SK-N-SH (cell line): ENCODE data around the gene DUSP16. TPM values are rescaled to one million over a fixed set of nuclear protein-coding genes. Genes with fewer than 3 reads are reported as not detected.

ENCODE experiments used
- CTCF ChIA-PET: fragments of 300-600, 350-600 bp; formaldehyde crosslinking; extraction: SDS; loops from one replicate; lab custom pipeline; 2021; lab: Yijun Ruan, JAX
- POLR2A ChIA-PET: fragments of 350-600 bp; sonication (Branson Sonifier 250); formaldehyde crosslinking; extraction: SDS; loops from one replicate; lab custom pipeline; 2020; ENCODE audit warnings: antibody characterized with exemption, inconsistent platforms; lab: Yijun Ruan, JAX
- DNase-seq: peaks from one replicate; pipeline ENCODE4 v3.0.0; 2012
- H2AFZ ChIP-seq: fragments of 200-600 bp; sonication (generic); 2 replicates; pipeline ENCODE4 v1.8.1; 2016; ENCODE audit warnings: antibody characterized with exemption, mild to moderate bottlenecking, low read depth
- H3F3A ChIP-seq: fragments of 200-600 bp; sonication (generic); replicated peaks from 2 replicates; pipeline ENCODE3; 2016; ENCODE audit warnings: antibody characterized with exemption, mild to moderate bottlenecking; ENCODE audit not compliant: insufficient read depth
- H3K27ac ChIP-seq, 2 experiments: fragments of 200-500 bp in 1 of 2; fragments of 200-600 bp in 1 of 2; sonication (Bioruptor generic) in 1 of 2; sonication (generic), shearing (Covaris generic) in 1 of 2; 2 replicates each; pipeline versions ENCODE4 v1.5.1 to v1.6.1; 2014 to 2016; ENCODE audit warnings: low read depth in 2 of 2, inconsistent platforms in 1 of 2, low read length in 1 of 2, mild to moderate bottlenecking in 1 of 2, mixed read lengths in 1 of 2
- H3K27me3 ChIP-seq: fragments of 200-600 bp; sonication (generic), shearing (Covaris generic); 2 replicates; pipeline ENCODE4 v1.6.1; 2016; ENCODE audit warnings: mixed run types; ENCODE audit not compliant: insufficient read depth
- H3K36me3 ChIP-seq, 2 experiments: fragments of 200-500 bp in 1 of 2; fragments of 200-600 bp in 1 of 2; sonication (Bioruptor generic) in 1 of 2; sonication (generic) in 1 of 2; replicated peaks in 1 of 2; 2 replicates each; pipeline versions ENCODE3 to v1.5.1; 2014 to 2016; ENCODE audit warnings: low read length in 1 of 2, mild to moderate bottlenecking in 1 of 2; ENCODE audit not compliant: insufficient read depth in 2 of 2, control insufficient read depth in 1 of 2
- H3K4me1 ChIP-seq, 2 experiments: fragments of 200-500 bp in 1 of 2; fragments of 200-600 bp in 1 of 2; sonication (Bioruptor generic) in 1 of 2; sonication (generic), shearing (Covaris generic) in 1 of 2; 2 replicates each; pipeline versions ENCODE4 v1.5.1 to v1.6.1; 2014 to 2016; ENCODE audit warnings: low read depth in 1 of 2, low read length in 1 of 2, mixed run types in 1 of 2; ENCODE audit not compliant: insufficient read depth in 2 of 2, control insufficient read depth in 1 of 2
- H3K4me2 ChIP-seq: fragments of 200-600 bp; sonication (generic), shearing (Covaris generic); 2 replicates; pipeline ENCODE4 v1.6.1; 2017; ENCODE audit warnings: mixed run types
- H3K4me3 ChIP-seq, 2 experiments: fragments of 200-500 bp in 1 of 2; fragments of 200-600 bp in 1 of 2; sonication (Bioruptor generic) in 1 of 2; sonication (generic), shearing (Covaris generic) in 1 of 2; 2 replicates each; pipeline versions ENCODE4 v1.5.1 to v1.8.1; 2014 to 2016; ENCODE audit warnings: low read depth in 2 of 2, inconsistent platforms in 1 of 2, low read length in 1 of 2, mild to moderate bottlenecking in 1 of 2, mixed read lengths in 1 of 2, moderate library complexity in 1 of 2
- H3K79me2 ChIP-seq: fragments of 200-600 bp; sonication (generic); 2 replicates; pipeline ENCODE4 v1.8.1; 2017; ENCODE audit warnings: mild to moderate bottlenecking; ENCODE audit not compliant: insufficient read depth
- H3K9ac ChIP-seq: fragments of 200-600 bp; sonication (generic); 2 replicates; pipeline ENCODE4 v1.6.1; 2017; ENCODE audit warnings: mixed run types
- H3K9me2 ChIP-seq: fragments of 200-600 bp; sonication (generic); 2 replicates; pipeline ENCODE4 v1.6.1; 2017; ENCODE audit warnings: mixed run types
- H3K9me3 ChIP-seq: fragments of 200-600 bp; sonication (generic); 2 replicates; pipeline ENCODE4 v1.6.1; 2017; ENCODE audit warnings: mixed run types, mild to moderate bottlenecking, moderate library complexity
- H4K20me1 ChIP-seq: fragments of 200-600 bp; sonication (generic); 2 replicates; pipeline ENCODE4 v1.6.1; 2017; ENCODE audit warnings: mild to moderate bottlenecking, mixed run types; ENCODE audit not compliant: insufficient read depth
- ELF1 ChIP-seq: IDR thresholded peaks from 2 replicates; pipeline ENCODE4 v1.4.0; 2012
- FOSL2 ChIP-seq: IDR thresholded peaks from 2 replicates; pipeline ENCODE4 v1.4.0; 2012; ENCODE audit warnings: low read depth, mild to moderate bottlenecking, moderate library complexity, borderline replicate concordance
- JUND ChIP-seq: IDR thresholded peaks from 2 replicates; pipeline ENCODE4 v1.4.0; 2012
- MEF2A ChIP-seq: IDR thresholded peaks from 2 replicates; pipeline ENCODE4 v1.4.0; 2012; ENCODE audit warnings: low read depth, borderline replicate concordance
- NRF1 ChIP-seq: IDR thresholded peaks from 2 replicates; pipeline ENCODE4 v1.6.1; 2012; ENCODE audit warnings: low read depth, mild to moderate bottlenecking, low read length
- POLR2AphosphoS5 ChIP-seq: IDR thresholded peaks from 2 replicates; pipeline ENCODE4 v1.6.1; 2012; ENCODE audit warnings: low read depth, low read length
- RAD21 ChIP-seq: IDR thresholded peaks from 2 replicates; pipeline ENCODE4 v1.6.1; 2012; ENCODE audit warnings: mild to moderate bottlenecking, low read length
- RCOR1 ChIP-seq: fragments of 150-350 bp; IDR thresholded peaks from 2 replicates; pipeline ENCODE4 v1.6.1; 2017; ENCODE audit warnings: antibody characterized with exemption, low read length
- RXRA ChIP-seq: IDR thresholded peaks from 2 replicates; pipeline ENCODE4 v1.4.0; 2012; ENCODE audit warnings: low read depth, mild to moderate bottlenecking, borderline replicate concordance
- WGBS: methylation state at CpG from one replicate; pipeline ENCODE4 v1.1.6; 2017; ENCODE audit warnings: low lambda C conversion rate; 5-methylcytosine and 5-hydroxymethylcytosine counted together
- polyA plus RNA-seq, 3 experiments: library from polyadenylated mRNA; depleted of rRNA; stranded (reverse); fragments of >200 nt; gene quantifications; 2 replicates each; pipeline ENCODE4 v1.2.3, GENCODE V29; 2012
- TF ChIP-seq, protein P1 (sequence below): IDR thresholded peaks from 2 replicates; pipeline ENCODE4 v1.6.1; 2012; ENCODE audit warnings: mild to moderate bottlenecking, low read depth, low read length, moderate library complexity
- TF ChIP-seq, protein P2 (sequence below): IDR thresholded peaks from 2 replicates; pipeline ENCODE4 v1.4.0; 2012; ENCODE audit warnings: low read depth, borderline replicate concordance
- TF ChIP-seq, protein P3 (sequence below): IDR thresholded peaks from 2 replicates; pipeline ENCODE4 v1.4.0; 2012; ENCODE audit warnings: low read depth

DUSP16 gene
- polyA plus RNA-seq, 1 of the 3 experiments (the other 2 are of a cell fraction) = 7.1 TPM

DNA sequence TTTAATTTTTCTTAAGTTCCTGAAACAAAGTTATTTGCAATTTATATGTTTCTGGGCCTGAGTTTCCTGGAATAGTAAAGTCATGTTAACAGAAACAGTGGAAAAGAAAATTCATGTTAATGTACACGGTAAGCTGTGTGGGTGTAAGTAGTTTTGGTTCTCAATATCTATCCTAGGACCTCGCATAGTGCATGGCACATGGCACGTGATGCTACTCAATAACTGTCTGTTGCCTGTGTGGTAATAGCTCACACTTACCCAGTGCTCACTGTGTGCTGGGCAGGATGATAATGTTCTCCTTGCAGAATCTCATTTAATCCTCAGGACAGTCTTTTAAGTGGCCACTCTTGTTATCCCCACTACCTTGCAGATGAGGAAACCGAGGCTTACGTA, 100.7 kb downstream of the DUSP16 start:
- TF ChIP-seq POLR2AphosphoS5 (no peak), RXRA (no peak), JUND (no peak), MEF2A (no peak), RCOR1 (no peak), RAD21 (no peak), FOSL2 (no peak), NRF1 (no peak), ELF1 (no peak)
- TF ChIP-seq, protein P1, sequence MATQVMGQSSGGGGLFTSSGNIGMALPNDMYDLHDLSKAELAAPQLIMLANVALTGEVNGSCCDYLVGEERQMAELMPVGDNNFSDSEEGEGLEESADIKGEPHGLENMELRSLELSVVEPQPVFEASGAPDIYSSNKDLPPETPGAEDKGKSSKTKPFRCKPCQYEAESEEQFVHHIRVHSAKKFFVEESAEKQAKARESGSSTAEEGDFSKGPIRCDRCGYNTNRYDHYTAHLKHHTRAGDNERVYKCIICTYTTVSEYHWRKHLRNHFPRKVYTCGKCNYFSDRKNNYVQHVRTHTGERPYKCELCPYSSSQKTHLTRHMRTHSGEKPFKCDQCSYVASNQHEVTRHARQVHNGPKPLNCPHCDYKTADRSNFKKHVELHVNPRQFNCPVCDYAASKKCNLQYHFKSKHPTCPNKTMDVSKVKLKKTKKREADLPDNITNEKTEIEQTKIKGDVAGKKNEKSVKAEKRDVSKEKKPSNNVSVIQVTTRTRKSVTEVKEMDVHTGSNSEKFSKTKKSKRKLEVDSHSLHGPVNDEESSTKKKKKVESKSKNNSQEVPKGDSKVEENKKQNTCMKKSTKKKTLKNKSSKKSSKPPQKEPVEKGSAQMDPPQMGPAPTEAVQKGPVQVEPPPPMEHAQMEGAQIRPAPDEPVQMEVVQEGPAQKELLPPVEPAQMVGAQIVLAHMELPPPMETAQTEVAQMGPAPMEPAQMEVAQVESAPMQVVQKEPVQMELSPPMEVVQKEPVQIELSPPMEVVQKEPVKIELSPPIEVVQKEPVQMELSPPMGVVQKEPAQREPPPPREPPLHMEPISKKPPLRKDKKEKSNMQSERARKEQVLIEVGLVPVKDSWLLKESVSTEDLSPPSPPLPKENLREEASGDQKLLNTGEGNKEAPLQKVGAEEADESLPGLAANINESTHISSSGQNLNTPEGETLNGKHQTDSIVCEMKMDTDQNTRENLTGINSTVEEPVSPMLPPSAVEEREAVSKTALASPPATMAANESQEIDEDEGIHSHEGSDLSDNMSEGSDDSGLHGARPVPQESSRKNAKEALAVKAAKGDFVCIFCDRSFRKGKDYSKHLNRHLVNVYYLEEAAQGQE = no peak
- TF ChIP-seq, protein P2, sequence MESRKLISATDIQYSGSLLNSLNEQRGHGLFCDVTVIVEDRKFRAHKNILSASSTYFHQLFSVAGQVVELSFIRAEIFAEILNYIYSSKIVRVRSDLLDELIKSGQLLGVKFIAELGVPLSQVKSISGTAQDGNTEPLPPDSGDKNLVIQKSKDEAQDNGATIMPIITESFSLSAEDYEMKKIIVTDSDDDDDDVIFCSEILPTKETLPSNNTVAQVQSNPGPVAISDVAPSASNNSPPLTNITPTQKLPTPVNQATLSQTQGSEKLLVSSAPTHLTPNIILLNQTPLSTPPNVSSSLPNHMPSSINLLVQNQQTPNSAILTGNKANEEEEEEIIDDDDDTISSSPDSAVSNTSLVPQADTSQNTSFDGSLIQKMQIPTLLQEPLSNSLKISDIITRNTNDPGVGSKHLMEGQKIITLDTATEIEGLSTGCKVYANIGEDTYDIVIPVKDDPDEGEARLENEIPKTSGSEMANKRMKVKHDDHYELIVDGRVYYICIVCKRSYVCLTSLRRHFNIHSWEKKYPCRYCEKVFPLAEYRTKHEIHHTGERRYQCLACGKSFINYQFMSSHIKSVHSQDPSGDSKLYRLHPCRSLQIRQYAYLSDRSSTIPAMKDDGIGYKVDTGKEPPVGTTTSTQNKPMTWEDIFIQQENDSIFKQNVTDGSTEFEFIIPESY = no peak
- TF ChIP-seq, protein P3, sequence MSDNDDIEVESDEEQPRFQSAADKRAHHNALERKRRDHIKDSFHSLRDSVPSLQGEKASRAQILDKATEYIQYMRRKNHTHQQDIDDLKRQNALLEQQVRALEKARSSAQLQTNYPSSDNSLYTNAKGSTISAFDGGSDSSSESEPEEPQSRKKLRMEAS = no peak
- no peak for DNase-seq
- H3K79me2 ChIP-seq = no peaks in the 10 kb centered on the region
- CTCF ChIA-PET = interaction anchor here (0.9 to 1.1 kb wide), 3 partner anchors 11 to 85 kb away, joined by 3 to 4 read pairs (median 3); no protein-coding TSS in a partner anchor
- H3K4me1 ChIP-seq = peaks cover 1 to 14% of the 10 kb centered on the region in 2 experiments; a peak in 1 of 4 replicates
- H3K9me3 ChIP-seq = no peaks in the 10 kb centered on the region
- no peak overlapping the region for H3K27ac ChIP-seq
- no peaks in the 10 kb centered on the region for H3K9me2 ChIP-seq
- POLR2A ChIA-PET = no interaction called here
- H3K36me3 ChIP-seq = no peaks in the 10 kb centered on the region
- no peak overlapping the region for H3K9ac ChIP-seq
- no peaks in the 10 kb centered on the region for H3K27me3 ChIP-seq
- no peaks in the 10 kb centered on the region for H4K20me1 ChIP-seq
- WGBS = 89% methylated on average over 5 of the region's 5 CpGs
- H2AFZ ChIP-seq = no peak overlapping the region
- no peak overlapping the region for H3K4me2 ChIP-seq
- H3K4me3 ChIP-seq = no peak overlapping the region
- H3F3A ChIP-seq = no peaks in the 10 kb centered on the region
